HepG2 (cell line): ENCODE data around the gene UTP15. TPM values are rescaled to one million over a fixed set of nuclear protein-coding genes. Genes with fewer than 3 reads are reported as not detected.

Experiments
- DNMT1 ChIP-seq: sonication (generic); formaldehyde crosslinking; IDR thresholded peaks from 2 replicates; pipeline ENCODE4 v1.5.1; 2020; ENCODE audit warnings: mild to moderate bottlenecking, missing genetic modification reagents
- GLI4 ChIP-seq: sonication (generic); formaldehyde crosslinking; IDR thresholded peaks from 2 replicates; pipeline ENCODE4 v1.5.1; 2020; ENCODE audit warnings: missing genetic modification reagents, mild to moderate bottlenecking, moderate library complexity, borderline replicate concordance
- GTF3A ChIP-seq: sonication (generic); formaldehyde crosslinking; conservative IDR thresholded peaks from 2 replicates; pipeline ENCODE4 v1.4.0; 2020; ENCODE audit warnings: mild to moderate bottlenecking, missing genetic modification reagents
- KAT8 ChIP-seq: IDR thresholded peaks from 2 replicates; pipeline ENCODE4 v1.6.1; 2016; ENCODE audit warnings: missing genetic modification reagents, missing compliant biosample characterization
- KLF13 ChIP-seq: sonication (generic); formaldehyde crosslinking; IDR thresholded peaks from 2 replicates; pipeline ENCODE4 v1.4.0; 2020; ENCODE audit warnings: mild to moderate bottlenecking, missing genetic modification reagents
- MYC ChIP-seq: sonication (generic); formaldehyde crosslinking; IDR thresholded peaks from 2 replicates; pipeline ENCODE4 v1.9.0; 2021; ENCODE audit warnings: missing genetic modification reagents, borderline replicate concordance
- PCBP1 ChIP-seq: fragments of 200-400 bp; formaldehyde crosslinking; IDR thresholded peaks from 2 replicates; pipeline ENCODE4 v1.6.1; 2017; ENCODE audit warnings: mild to moderate bottlenecking, low read depth, low read length, borderline replicate concordance
- PCBP2 ChIP-seq: fragments of 200-400 bp; formaldehyde crosslinking; optimal IDR thresholded peaks from 2 replicates; pipeline ENCODE3; 2018; ENCODE audit warnings: low read length, low read depth; ENCODE audit not compliant: poor library complexity, severe bottlenecking
- POGK ChIP-seq: sonication (generic); formaldehyde crosslinking; conservative IDR thresholded peaks from 2 replicates; pipeline ENCODE4 v1.8.0; 2022; ENCODE audit warnings: mild to moderate bottlenecking, moderate library complexity, missing genetic modification reagents
- SP5 ChIP-seq: IDR thresholded peaks from 2 replicates; pipeline ENCODE4 v1.6.1; 2016; ENCODE audit warnings: low read depth, borderline replicate concordance
- YEATS2 ChIP-seq: sonication (generic); formaldehyde crosslinking; IDR thresholded peaks from 2 replicates; pipeline ENCODE4 v1.4.0; 2020; ENCODE audit warnings: missing genetic modification reagents, borderline replicate concordance
- YEATS4 ChIP-seq: sonication (generic); formaldehyde crosslinking; IDR thresholded peaks from 2 replicates; pipeline ENCODE4 v1.4.0; 2020; ENCODE audit warnings: missing genetic modification reagents, borderline replicate concordance
- ZBTB10 ChIP-seq: sonication (generic); formaldehyde crosslinking; IDR thresholded peaks from 2 replicates; pipeline ENCODE4 v1.4.0; 2020; ENCODE audit warnings: missing genetic modification reagents, borderline replicate concordance
- ZFP36 ChIP-seq: fragments of 150-350 bp; IDR thresholded peaks from 2 replicates; pipeline ENCODE4 v1.6.1; 2018; ENCODE audit warnings: borderline replicate concordance, low read length, low read depth; ENCODE audit not compliant: partially characterized antibody
- ZFY ChIP-seq: sonication (generic); formaldehyde crosslinking; IDR thresholded peaks from 2 replicates; pipeline ENCODE4 v1.4.0; 2020; ENCODE audit warnings: missing genetic modification reagents
- ZNF18 ChIP-seq: sonication (generic); formaldehyde crosslinking; IDR thresholded peaks from 2 replicates; pipeline ENCODE4 v1.8.0; 2022; ENCODE audit warnings: mild to moderate bottlenecking, missing genetic modification reagents; ENCODE audit not compliant: insufficient replicate concordance
- ZNF3 ChIP-seq: IDR thresholded peaks from 2 replicates; pipeline ENCODE4 v1.7.0; 2017; ENCODE audit warnings: inconsistent platforms
- ZNF34 ChIP-seq: sonication (generic); formaldehyde crosslinking; IDR thresholded peaks from 2 replicates; pipeline ENCODE4 v1.4.0; 2020; ENCODE audit warnings: mild to moderate bottlenecking, missing genetic modification reagents, borderline replicate concordance
- ZNF564 ChIP-seq: sonication (generic); formaldehyde crosslinking; IDR thresholded peaks from 2 replicates; pipeline ENCODE4 v1.8.1; 2023; ENCODE audit warnings: mild to moderate bottlenecking, missing genetic modification reagents
- ZNF577 ChIP-seq: sonication (generic); formaldehyde crosslinking; IDR thresholded peaks from 2 replicates; pipeline ENCODE4 v1.4.0; 2020; ENCODE audit warnings: mild to moderate bottlenecking, low read depth, missing genetic modification reagents, borderline replicate concordance
- polyA plus RNA-seq, 8 experiments: library from polyadenylated mRNA; depleted of rRNA in 3 of 8; stranded (reverse) in 7 of 8; unstranded in 1 of 8; fragments of >200 nt; fragmentation: Illumina TruSeq in 4 of 8; extraction: Trizol in 4 of 8; gene quantifications; 2 replicates each; pipeline versions ENCODE4 v1.2.1 to v1.2.3, GENCODE V29; 2011 to 2016; ENCODE audit warnings: low read depth in 4 of 8, missing spikeins in 1 of 8, mixed read lengths in 1 of 8; ENCODE audit not compliant: insufficient read depth in 1 of 8
- total RNA-seq, 5 experiments: library from RNA; depleted of rRNA; stranded (reverse); fragments of >200 nt; fragmentation: Illumina TruSeq; extraction: Trizol; gene quantifications; 2 replicates each; pipeline ENCODE4 v1.2.3, GENCODE V29; 2016; ENCODE audit warnings: low read depth in 1 of 5

UTP15 gene
- total and polyA plus RNA-seq, 2 of the 13 experiments (the other 11 are each of a cell fraction or from before 2014, with no cell fraction given), result 7.3 to 35.8 TPM

GRCh38 chr5:73544429-73545402, 20.8 kb upstream of the UTP15 start (continued):
- TF ChIP-seq ZNF18 (CRISPR knock-in tag) (no peak), ZBTB10 (CRISPR knock-in tag) (no peak), ZFP36 (no peak), ZNF564 (no peak), POGK (no peak), PCBP2 (no peak), GLI4 (no peak), DNMT1 (CRISPR knock-in tag) (no peak), GTF3A (CRISPR knock-in tag) (0 out of 2 replicates have a peak, but pooled peaks have one; percentile 87), ZNF34 (CRISPR knock-in tag) (peak; percentile 91), ZNF577 (CRISPR knock-in tag) (no peak), PCBP1 (no peak), ZFY (CRISPR knock-in tag) (peak; percentile 35; the same call in 1 of the 2 replicates), MYC (CRISPR knock-in tag) (peak; percentile 37; the same call in 1 of the 2 replicates), KAT8 (CRISPR knock-in tag) (peak; percentile 63; the same call in 1 of the 2 replicates), KLF13 (CRISPR knock-in tag) (no peak), ZNF3 (CRISPR knock-in tag) (no peak), SP5 (CRISPR knock-in tag) (peak; percentile 99), YEATS4 (CRISPR knock-in tag) (peak; percentile 77), YEATS2 (peak; percentile 70; the same call in 1 of the 2 replicates)
